PC-3 (cell line): ENCODE data around the gene STK11. TPM values are rescaled to one million over a fixed set of nuclear protein-coding genes. Genes with fewer than 3 reads are reported as not detected.

Experiments
- ATAC-seq: fragments of 200-7000 bp; cut with Tn5 transposase; 2 replicates; pipeline ENCODE4 v1.9.1; 2020; ENCODE audit warnings: mild to moderate bottlenecking, moderate library complexity
- BruUV-seq: library from RNA; stranded (reverse); fragments of 400-500 nt; replicated peaks from 2 replicates; lab custom pipeline; 2021; lab: Mats Ljungman, UMichigan
- CTCF ChIA-PET: fragments of 300-600 bp; sonication (Branson Sonifier 250); formaldehyde crosslinking; loops from one replicate; lab custom pipeline; 2022; ENCODE audit warnings: antibody characterized with exemption; lab: Charles Lee
- POLR2A ChIA-PET: fragments of 300-600 bp; sonication (Branson Sonifier 250); formaldehyde crosslinking; loops from one replicate; lab custom pipeline; 2022; ENCODE audit warnings: antibody characterized with exemption; ENCODE audit not compliant: unreplicated experiment; lab: Charles Lee
- DNase-seq: peaks from one replicate; pipeline ENCODE4 v3.0.0-alpha.2; 2015
- H2AFZ ChIP-seq: fragments of 300-600 bp; sonication (generic); 2 replicates; pipeline ENCODE4 v1.6.0; 2016; ENCODE audit warnings: antibody characterized with exemption, low read length
- H3F3A ChIP-seq: fragments of 300-600 bp; sonication (generic); one replicate; pipeline ENCODE4 v1.6.0; 2017; ENCODE audit warnings: antibody characterized with exemption, low read length, control low read depth, mild to moderate bottlenecking; ENCODE audit not compliant: unreplicated experiment
- H3K27ac ChIP-seq: fragments of 300-600 bp; sonication (generic); 2 replicates; pipeline ENCODE4 v1.5.1; 2016; ENCODE audit warnings: mild to moderate bottlenecking, low read length
- H3K27me3 ChIP-seq: fragments of 300-600 bp; sonication (generic); 2 replicates; pipeline ENCODE4 v1.6.1; 2016; ENCODE audit warnings: low read length, mixed read lengths
- H3K36me3 ChIP-seq: fragments of 300-600 bp; sonication (generic); 2 replicates; pipeline ENCODE4 v1.6.1; 2016; ENCODE audit warnings: low read depth, mixed run types, low read length, mixed read lengths
- H3K4me1 ChIP-seq: fragments of 300-600 bp; sonication (generic); 2 replicates; pipeline ENCODE4 v1.5.1; 2016; ENCODE audit warnings: low read length; ENCODE audit not compliant: insufficient read depth
- H3K4me2 ChIP-seq: fragments of 300-600 bp; sonication (generic); 2 replicates; pipeline ENCODE4 v1.6.0; 2016; ENCODE audit warnings: low read length
- H3K4me3 ChIP-seq: fragments of 300-600 bp; sonication (generic); 2 replicates; pipeline ENCODE4 v1.5.1; 2016; ENCODE audit warnings: mild to moderate bottlenecking, low read length, mixed read lengths
- H3K79me2 ChIP-seq: fragments of 300-600 bp; sonication (generic); 2 replicates; pipeline ENCODE4 v1.6.1; 2017; ENCODE audit warnings: low read length, mixed read lengths
- H3K9ac ChIP-seq: fragments of 300-600 bp; sonication (generic); 2 replicates; pipeline ENCODE4 v1.6.0; 2016; ENCODE audit warnings: mild to moderate bottlenecking, low read length
- H3K9me2 ChIP-seq: fragments of 300-600 bp; sonication (generic); replicated peaks from 2 replicates; pipeline ENCODE4 v1.6.1; 2016; ENCODE audit warnings: mixed run types, low read length, mixed read lengths
- H3K9me3 ChIP-seq: fragments of 300-600 bp; sonication (generic); 2 replicates; pipeline ENCODE4 v1.6.1; 2016; ENCODE audit warnings: low read length, mixed read lengths
- H4K20me1 ChIP-seq: fragments of 300-600 bp; sonication (generic); 2 replicates; pipeline ENCODE4 v1.6.1; 2016; ENCODE audit warnings: low read length, mixed read lengths
- CTCF ChIP-seq: fragments of 300-600 bp; sonication (generic); conservative IDR thresholded peaks from 2 replicates; pipeline ENCODE4 v1.5.1; 2017; ENCODE audit warnings: antibody characterized with exemption, low read depth, mild to moderate bottlenecking, low read length
- EZH2 ChIP-seq: fragments of 300-600 bp; sonication (generic); IDR thresholded peaks from one replicate; pipeline ENCODE4 v1.6.1; 2017; ENCODE audit warnings: antibody characterized with exemption, mild to moderate bottlenecking, low read length; ENCODE audit not compliant: unreplicated experiment
- EZH2phosphoT487 ChIP-seq: fragments of 300-600 bp; sonication (generic); IDR thresholded peaks from 2 replicates; pipeline ENCODE4 v1.6.1; 2018; ENCODE audit warnings: mild to moderate bottlenecking, antibody characterized with exemption, low read length, borderline replicate concordance
- intact Hi-C: fragments of 100-400 bp; cut with micrococcal nuclease; formaldehyde crosslinking; loops from 2 replicates; pipeline ENCODE4 v1.9.0; 2023
- total RNA-seq: library from RNA; depleted of rRNA; stranded (reverse); fragments of >200 nt; gene quantifications from 2 replicates; pipeline ENCODE4 v1.2.3, GENCODE V29; 2014

STK11 gene
- total RNA-seq, 1 experiment from 2014 or later, result 82.4 TPM

DNA sequence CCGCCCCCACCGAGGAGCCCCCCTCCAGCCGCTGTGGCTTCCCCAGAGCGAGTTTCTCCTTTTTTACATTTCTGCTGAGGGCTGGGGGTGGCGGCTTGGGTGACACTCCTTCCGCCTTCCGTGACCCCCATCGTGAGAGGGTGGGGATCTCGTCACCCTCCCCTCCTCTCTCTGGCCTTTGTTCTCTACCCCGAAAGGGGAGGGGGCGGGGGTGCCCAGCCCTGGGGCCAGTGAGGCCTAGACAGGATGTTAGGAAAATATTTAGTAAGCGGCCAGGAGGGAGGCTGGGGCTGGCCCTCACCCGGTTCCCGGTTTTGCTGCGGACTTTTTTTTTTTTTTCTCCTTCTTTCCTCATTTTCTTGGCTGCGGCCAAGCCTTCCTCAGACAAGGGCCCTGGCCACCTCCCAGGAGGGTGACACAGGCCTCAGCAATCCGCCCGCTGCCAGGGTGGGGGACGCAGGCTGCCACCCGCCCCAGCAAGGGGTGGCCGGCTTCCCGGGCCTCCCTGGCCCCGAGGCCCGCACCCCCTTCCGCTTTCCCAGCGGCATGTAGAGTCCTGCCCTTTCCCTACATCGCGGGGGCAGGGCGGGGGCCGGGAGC, 46.7 kb downstream of the STK11 start:
- peaks cover 8% of the 10 kb centered on the region for H4K20me1 ChIP-seq
- H3K9ac ChIP-seq, result peak overlapping the region; percentile 86
- no peak overlapping the region for H2AFZ ChIP-seq
- DNase-seq (peak; percentile 81), ATAC-seq (peak; percentile 12)
- intact Hi-C loops, result loop anchor here (1.0 kb wide), 1 partner anchor 17 kb away; the partner anchor contains the start of gene CIRBP
- no TSS peak for BruUV-seq
- H3K27ac ChIP-seq, result peak overlapping the region; percentile 94
- CTCF ChIA-PET, result interaction anchor here (1.0 to 1.7 kb wide), 2 partner anchors 12 to 14 kb away, joined by 3 to 13 read pairs; no protein-coding TSS in a partner anchor
- peak overlapping the region; percentile 86 for H3K4me3 ChIP-seq
- H3K4me1 ChIP-seq, result peaks cover 22% of the 10 kb centered on the region
- H3K9me3 ChIP-seq, result no peaks in the 10 kb centered on the region
- H3K9me2 ChIP-seq, result no peaks in the 10 kb centered on the region
- POLR2A ChIA-PET, result interaction anchor here (1.9 kb wide), 1 partner anchor 17 kb away, joined by 29 read pairs; the partner anchor contains the start of gene CIRBP
- H3F3A ChIP-seq, result no peaks in the 10 kb centered on the region
- TF ChIP-seq EZH2phosphoT487 (no peak), CTCF (no peak), EZH2 (no peak)
- H3K36me3 ChIP-seq, result peaks cover 45% of the 10 kb centered on the region
- H3K4me2 ChIP-seq, result peak overlapping the region; percentile 97
- H3K79me2 ChIP-seq, result peaks cover 56% of the 10 kb centered on the region
- no peaks in the 10 kb centered on the region for H3K27me3 ChIP-seq

GRCh38 chr19:1252821-1253513, 47.4 kb downstream of the STK11 start:
- Histone ChIP-seq H3K9me2 (no peaks in the 10 kb centered on the region), H3F3A (peaks cover under 1% of the 10 kb centered on the region), H3K79me2 (peaks cover 56% of the 10 kb centered on the region), H3K36me3 (peaks cover 45% of the 10 kb centered on the region), H3K9ac (peak overlapping the region; percentile 86), H3K9me3 (no peaks in the 10 kb centered on the region), H2AFZ (no peak overlapping the region), H3K27ac (peak overlapping the region; percentile 94), H3K4me1 (peaks cover 15% of the 10 kb centered on the region), H3K4me3 (peak overlapping the region; percentile 86), H3K27me3 (no peaks in the 10 kb centered on the region), H3K4me2 (peak overlapping the region; percentile 97), H4K20me1 (peaks cover 8% of the 10 kb centered on the region)
- DNase-seq, result peak; percentile 79
- peak; percentile 23 for ATAC-seq
- TF ChIP-seq CTCF (no peak), EZH2 (no peak), EZH2phosphoT487 (no peak)
- POLR2A ChIA-PET, result interaction anchor here (0.5 to 1.9 kb wide), 3 partner anchors 11 to 806 kb away, joined by 4 to 29 read pairs (median 14); partner anchors contain the start of gene CIRBP
- intact Hi-C loops, result loop anchor here (1.0 kb wide), 1 partner anchor 16 kb away; the partner anchor contains the start of gene CIRBP
- CTCF ChIA-PET, result interaction anchor here (0.6 to 1.7 kb wide), 3 partner anchors 11 to 16 kb away, joined by 3 to 13 read pairs (median 4); partner anchors contain the start of gene CIRBP
- no TSS peak for BruUV-seq
